Measurements from ENCODE around the gene PLPP1. TPM values are rescaled to one million over a fixed set of nuclear protein-coding genes. Genes with fewer than 3 reads are reported as not detected.

PLPP1 gene
- total and polyA plus RNA-seq, 2 of the 8 experiments (the other 6 are each of a cell fraction or from before 2014, with no cell fraction given): 43.7 to 91.3 TPM

DNA sequence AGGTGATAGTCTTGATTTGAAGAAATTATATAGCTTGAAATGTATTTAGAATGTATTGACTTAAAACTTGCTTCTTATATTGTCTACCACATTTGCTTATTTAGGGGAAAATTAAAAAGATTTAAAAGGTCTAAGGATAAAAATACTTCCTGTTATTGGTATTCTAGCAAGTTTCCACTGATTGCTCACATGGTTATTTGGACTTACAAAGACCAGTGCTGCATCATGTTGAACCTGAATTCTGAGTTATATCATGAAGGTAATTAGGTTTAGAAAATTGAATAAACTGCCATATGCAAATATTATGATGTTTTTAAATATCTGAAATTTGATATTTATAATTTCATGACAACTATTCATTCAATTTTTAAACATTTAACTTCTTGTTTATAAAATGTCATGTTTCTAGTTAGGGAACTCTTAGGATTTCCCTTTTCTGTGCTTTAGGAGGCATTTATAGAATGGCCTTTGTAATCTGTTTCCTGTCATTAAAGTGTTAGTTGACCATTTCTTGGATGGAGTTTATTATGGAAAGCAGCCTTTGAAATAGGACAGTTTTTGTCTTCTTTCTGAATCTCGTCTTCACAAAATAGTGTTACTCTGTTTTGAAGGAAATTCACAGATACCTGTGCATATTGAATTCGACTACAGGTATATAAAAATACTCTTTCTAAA lies 141.1 kb downstream of the PLPP1 start (continued):
- no peak for TF ChIP-seq GTF2F1 (IDR thresholded peaks at IDR 0.05; ENCODE audit: borderline replicate concordance, low read depth, low read length)

Measured in H1 (cell line).